ENCODE results near the gene LIPA.

DNA sequence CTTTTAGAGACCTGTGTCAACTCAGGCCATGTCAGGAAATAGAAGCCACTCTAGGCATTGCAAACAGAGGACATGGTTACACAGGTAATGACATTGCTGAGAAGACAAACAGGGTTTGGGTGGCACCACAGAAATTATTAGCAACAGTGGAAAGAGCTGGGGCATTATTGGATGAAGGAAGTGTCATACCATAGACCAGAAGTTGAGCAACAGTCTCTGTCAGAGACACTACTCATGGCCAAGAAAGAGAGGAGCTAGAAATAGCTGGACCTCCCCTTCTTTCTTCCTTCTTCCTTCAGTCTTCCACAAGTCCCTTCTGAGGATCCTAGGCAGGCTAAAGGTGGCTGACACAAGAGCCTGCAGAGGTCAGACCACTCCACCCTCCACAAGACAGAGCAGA lies 4.2 kb upstream of the LIPA start:
- TF ChIP-seq POLR2A (IDR thresholded peaks at IDR 0.05), result no peak
- TF ChIP-seq, protein P1, sequence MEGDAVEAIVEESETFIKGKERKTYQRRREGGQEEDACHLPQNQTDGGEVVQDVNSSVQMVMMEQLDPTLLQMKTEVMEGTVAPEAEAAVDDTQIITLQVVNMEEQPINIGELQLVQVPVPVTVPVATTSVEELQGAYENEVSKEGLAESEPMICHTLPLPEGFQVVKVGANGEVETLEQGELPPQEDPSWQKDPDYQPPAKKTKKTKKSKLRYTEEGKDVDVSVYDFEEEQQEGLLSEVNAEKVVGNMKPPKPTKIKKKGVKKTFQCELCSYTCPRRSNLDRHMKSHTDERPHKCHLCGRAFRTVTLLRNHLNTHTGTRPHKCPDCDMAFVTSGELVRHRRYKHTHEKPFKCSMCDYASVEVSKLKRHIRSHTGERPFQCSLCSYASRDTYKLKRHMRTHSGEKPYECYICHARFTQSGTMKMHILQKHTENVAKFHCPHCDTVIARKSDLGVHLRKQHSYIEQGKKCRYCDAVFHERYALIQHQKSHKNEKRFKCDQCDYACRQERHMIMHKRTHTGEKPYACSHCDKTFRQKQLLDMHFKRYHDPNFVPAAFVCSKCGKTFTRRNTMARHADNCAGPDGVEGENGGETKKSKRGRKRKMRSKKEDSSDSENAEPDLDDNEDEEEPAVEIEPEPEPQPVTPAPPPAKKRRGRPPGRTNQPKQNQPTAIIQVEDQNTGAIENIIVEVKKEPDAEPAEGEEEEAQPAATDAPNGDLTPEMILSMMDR (IDR thresholded peaks at IDR 0.05), result no peak
